Measurements from ENCODE around the gene RGS13. TPM values are rescaled to one million over a fixed set of nuclear protein-coding genes. Genes with fewer than 3 reads are reported as not detected.
A peak's percentile ranks its signal among the peaks of the same experiment; 100 is the strongest.

RGS13 gene
- total and polyA plus RNA-seq, 2 donors (not counting 3 experiments of a cell fraction or from before 2014, with no cell fraction given), result not detected

DNA sequence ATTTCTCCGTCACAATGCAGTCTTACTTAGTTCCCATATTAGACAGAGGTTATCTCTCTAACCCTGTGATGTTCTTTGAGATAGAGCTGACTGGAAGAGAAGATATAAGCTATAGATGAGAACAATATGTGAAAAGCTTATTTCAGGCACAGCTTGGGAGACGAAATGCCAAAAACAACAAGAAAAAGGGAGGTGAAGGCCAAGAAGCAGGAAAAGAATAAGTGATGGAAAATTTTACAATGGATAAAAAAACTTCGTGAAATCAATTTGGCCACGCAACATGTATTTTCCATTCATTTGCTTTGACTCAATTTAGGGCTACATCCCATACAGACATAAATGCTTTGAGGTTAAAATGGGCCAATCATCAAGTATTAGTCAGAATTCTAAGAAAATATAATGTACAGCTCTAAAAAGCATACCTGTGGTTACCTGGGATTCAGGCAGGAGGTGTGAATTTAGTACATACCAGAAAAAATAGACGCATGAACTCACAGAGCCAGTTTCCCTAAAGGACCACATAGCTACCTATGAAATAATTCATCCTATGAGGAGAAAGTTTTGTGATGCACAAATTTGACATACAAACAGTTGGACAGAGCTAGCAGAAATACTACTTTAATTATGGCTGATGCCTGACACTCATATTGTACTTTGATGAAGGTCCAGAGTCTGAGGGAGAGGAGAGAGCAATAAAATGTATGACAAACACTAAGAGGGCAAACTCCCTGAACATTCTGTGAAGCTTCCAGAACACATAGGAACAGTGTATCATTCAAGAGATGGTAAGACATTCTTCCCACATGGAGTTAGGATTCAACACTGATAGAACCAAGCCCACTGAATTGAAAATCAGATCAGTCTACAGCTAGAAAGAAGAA, 48.3 kb upstream of the RGS13 start:
- no peak overlapping the region for H3K4me3 ChIP-seq (replicated peaks in 1 of 3; ENCODE audit: insufficient read depth in 1 of 3, low read depth in 1 of 3, low read length in 3 of 3)
- H3K36me3 ChIP-seq (ENCODE audit: control insufficient read depth in 2 of 2, extremely low read depth in 1 of 2, insufficient read depth in 2 of 2, low read length in 2 of 2), result no peaks in the 10 kb centered on the region
- POLR2A ChIA-PET, result no interaction called here
- no peak overlapping the region for H3K9ac ChIP-seq (replicated peaks; ENCODE audit: extremely low read depth, insufficient read depth, low read length)
- dilution Hi-C loops (cut with MboI; ENCODE audit: extremely low pct_ligation_motif_present, low sequenced_read_pairs), result loop anchor here (25.0 kb wide), 1 partner anchor 100 kb away; no protein-coding TSS in a partner anchor
- H3K9me3 ChIP-seq (replicated peaks; ENCODE audit: control insufficient read depth, insufficient read depth, low read length), result no peaks in the 10 kb centered on the region
- H2AFZ ChIP-seq (ENCODE audit: low read depth, low read length), result no peak overlapping the region
- CTCF ChIA-PET, result interaction anchor here (0.6 to 3.0 kb wide), 6 partner anchors 16 to 220 kb away, joined by 3 to 11 read pairs (median 4); no protein-coding TSS in a partner anchor
- BruUV-seq (replicated peaks), result no TSS peak
- TF ChIP-seq JUN (IDR thresholded peaks at IDR 0.05; ENCODE audit: borderline replicate concordance, insufficient read depth, insufficient read length, low read depth), result no peak
- TF ChIP-seq EZH2 (IDR thresholded peaks at IDR 0.05; ENCODE audit: borderline replicate concordance, low read depth, low read length, severe bottlenecking), result no peak
- no peak for TF ChIP-seq POLR2AphosphoS5 (IDR thresholded peaks at IDR 0.05; ENCODE audit: insufficient read depth, low read depth, low read length)
- no peak for TF ChIP-seq FOS (IDR thresholded peaks at IDR 0.05; ENCODE audit: borderline replicate concordance, insufficient read depth, low read length)
- no peak for TF ChIP-seq POLR2A (IDR thresholded peaks at IDR 0.05; ENCODE audit: low read depth, low read length)
- TF ChIP-seq MAX (IDR thresholded peaks at IDR 0.05; ENCODE audit: insufficient read depth, insufficient read length), result no peak
- TF ChIP-seq, protein P1, sequence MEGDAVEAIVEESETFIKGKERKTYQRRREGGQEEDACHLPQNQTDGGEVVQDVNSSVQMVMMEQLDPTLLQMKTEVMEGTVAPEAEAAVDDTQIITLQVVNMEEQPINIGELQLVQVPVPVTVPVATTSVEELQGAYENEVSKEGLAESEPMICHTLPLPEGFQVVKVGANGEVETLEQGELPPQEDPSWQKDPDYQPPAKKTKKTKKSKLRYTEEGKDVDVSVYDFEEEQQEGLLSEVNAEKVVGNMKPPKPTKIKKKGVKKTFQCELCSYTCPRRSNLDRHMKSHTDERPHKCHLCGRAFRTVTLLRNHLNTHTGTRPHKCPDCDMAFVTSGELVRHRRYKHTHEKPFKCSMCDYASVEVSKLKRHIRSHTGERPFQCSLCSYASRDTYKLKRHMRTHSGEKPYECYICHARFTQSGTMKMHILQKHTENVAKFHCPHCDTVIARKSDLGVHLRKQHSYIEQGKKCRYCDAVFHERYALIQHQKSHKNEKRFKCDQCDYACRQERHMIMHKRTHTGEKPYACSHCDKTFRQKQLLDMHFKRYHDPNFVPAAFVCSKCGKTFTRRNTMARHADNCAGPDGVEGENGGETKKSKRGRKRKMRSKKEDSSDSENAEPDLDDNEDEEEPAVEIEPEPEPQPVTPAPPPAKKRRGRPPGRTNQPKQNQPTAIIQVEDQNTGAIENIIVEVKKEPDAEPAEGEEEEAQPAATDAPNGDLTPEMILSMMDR (IDR thresholded peaks at IDR 0.05; ENCODE audit: extremely low read depth in 1 of 2, insufficient read depth in 1 of 2, low read depth in 1 of 2, low read length in 2 of 2), result no peak
- TF ChIP-seq MYC (IDR thresholded peaks at IDR 0.05; ENCODE audit: low read depth, low read length), result no peak
- TF ChIP-seq GATA2 (IDR thresholded peaks at IDR 0.05; ENCODE audit: insufficient read depth, insufficient read length, low read depth, low read length), result no peak
- no peaks in the 10 kb centered on the region for H3K4me1 ChIP-seq (ENCODE audit: control insufficient read depth, extremely low read depth, insufficient read depth, low read length)
- DNase-seq (ENCODE audit: low read depth, low spot score) (peak; percentile 75), FAIRE-seq (no peak)
- H3K9me1 ChIP-seq (replicated peaks; ENCODE audit: control insufficient read depth, extremely low read depth, insufficient read depth, low read length), result no peaks in the 10 kb centered on the region
- no peaks in the 10 kb centered on the region for H4K20me1 ChIP-seq (replicated peaks; ENCODE audit: control insufficient read depth, extremely low read depth, insufficient read depth, low read length)
- intact Hi-C loops (cut with micrococcal nuclease), result loop anchor here (10.0 kb wide), 1 partner anchor 427 kb away; no protein-coding TSS in a partner anchor
- H3K4me2 ChIP-seq (ENCODE audit: insufficient read depth, low read length), result no peak overlapping the region
- H3K79me2 ChIP-seq (ENCODE audit: control insufficient read depth, insufficient read depth, low read length), result no peaks in the 10 kb centered on the region
- H3K27me3 ChIP-seq (ENCODE audit: control insufficient read depth in 2 of 2, insufficient read depth in 2 of 2, low read length in 2 of 2), result no peaks in the 10 kb centered on the region
- H3K27ac ChIP-seq (ENCODE audit: insufficient read depth, low read depth, low read length), result no peak overlapping the region

Data from endothelial cell of umbilical vein (primary cell).